SK-N-MC (cell line): Measurements from ENCODE around the gene GALNT13.

Experiments used
- DNase-seq: peaks from one replicate; pipeline ENCODE4 v3.0.0-alpha.2; 2011; ENCODE audit warnings: low read depth, low spot score
- H3K27ac ChIP-seq: fragments of 200-600 bp; sonication (generic); 2 replicates; pipeline ENCODE4 v1.5.1; 2016; ENCODE audit warnings: mixed run types
- H3K36me3 ChIP-seq: fragments of 200-600 bp; sonication (generic); 2 replicates; pipeline ENCODE4 v1.6.1; 2017; ENCODE audit warnings: antibody characterized with exemption, low read length, mixed read lengths; ENCODE audit not compliant: insufficient read depth
- H3K4me3 ChIP-seq: fragments of 200-600 bp; sonication (generic); 2 replicates; pipeline ENCODE4 v1.5.1; 2016
- H3K9ac ChIP-seq: fragments of 200-600 bp; sonication (generic); 2 replicates; pipeline ENCODE4 v1.8.0; 2017; ENCODE audit warnings: mixed run types, mixed read lengths; ENCODE audit not compliant: insufficient read length
- H3K9me3 ChIP-seq: fragments of 200-600 bp; sonication (generic); 2 replicates; pipeline ENCODE4 v1.6.1; 2017; ENCODE audit warnings: low read depth, mild to moderate bottlenecking, antibody characterized with exemption, low read length, moderate library complexity, mixed read lengths
- EZH2 ChIP-seq: fragments of 200-600 bp; sonication (generic); IDR thresholded peaks from one replicate; pipeline ENCODE4 v1.6.1; 2017; ENCODE audit warnings: antibody characterized with exemption
- FOXP2 ChIP-seq: optimal IDR thresholded peaks from 2 replicates; pipeline ENCODE3; 2011; ENCODE audit warnings: mild to moderate bottlenecking, moderate library complexity; ENCODE audit not compliant: insufficient read depth; ENCODE audit errors: extremely low read length, control extremely low read depth
- POLR2AphosphoS5 ChIP-seq: IDR thresholded peaks from 2 replicates; pipeline ENCODE4 v1.6.1; 2012; ENCODE audit warnings: mild to moderate bottlenecking, low read depth, low read length, borderline replicate concordance

The GALNT13 gene

GRCh38 chr2:153873052-153874048 lies 1.6 kb downstream of the GALNT13 start:
- Histone ChIP-seq H3K36me3 (no peaks in the 10 kb centered on the region), H3K9me3 (no peaks in the 10 kb centered on the region), H3K27ac (no peak overlapping the region), H3K4me3 (no peak overlapping the region), H3K9ac (no peak overlapping the region)
- no peak for TF ChIP-seq EZH2
- no peak for TF ChIP-seq FOXP2
- no peak for TF ChIP-seq POLR2AphosphoS5
- no peak for DNase-seq

DNA sequence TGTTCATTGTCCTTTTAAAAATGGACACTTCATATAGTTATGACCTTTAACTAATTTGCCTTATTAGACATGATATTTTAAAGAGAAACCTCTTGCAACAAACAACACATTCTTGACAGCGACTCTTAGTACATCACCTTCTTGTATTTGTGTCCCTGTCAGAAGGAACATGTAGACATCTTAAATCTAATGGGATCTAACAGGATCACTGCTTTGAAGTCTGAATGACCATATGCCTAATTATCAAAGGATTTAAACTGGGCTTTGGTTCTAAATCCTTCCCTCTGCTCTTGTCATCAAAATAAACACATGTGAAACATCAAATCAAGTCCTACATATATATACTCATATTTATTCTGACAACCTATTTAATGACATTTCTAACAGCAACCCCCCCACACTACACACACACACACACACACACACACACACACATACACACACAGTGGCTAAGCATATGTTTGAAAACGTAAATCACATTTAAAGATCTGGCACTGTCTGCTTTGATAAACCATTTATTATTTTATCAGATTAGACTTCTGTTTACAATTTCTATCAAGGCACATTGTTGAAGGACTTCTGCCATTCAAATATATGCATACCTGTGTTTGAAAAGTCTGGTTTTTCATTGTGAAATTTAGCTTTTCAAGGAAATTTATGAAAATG lies 4.2 kb downstream of the GALNT13 start:
- H3K36me3 ChIP-seq, result no peaks in the 10 kb centered on the region
- H3K9ac ChIP-seq, result no peak overlapping the region
- no peaks in the 10 kb centered on the region for H3K9me3 ChIP-seq
- TF ChIP-seq POLR2AphosphoS5 (no peak), FOXP2 (no peak), EZH2 (no peak)
- H3K27ac ChIP-seq, result no peak overlapping the region
- no peak for DNase-seq
- H3K4me3 ChIP-seq, result no peak overlapping the region

- Histone ChIP-seq H3K36me3 (no peaks in the 10 kb centered on the region), H3K9ac (no peak overlapping the region), H3K4me3 (no peak overlapping the region), H3K9me3 (no peaks in the 10 kb centered on the region), H3K27ac (no peak overlapping the region)
- no peak for TF ChIP-seq EZH2
- TF ChIP-seq FOXP2, result no peak
- no peak for TF ChIP-seq POLR2AphosphoS5
- no peak for DNase-seq
Observed at GRCh38 chr2:153880926-153881325, 9.2 kb downstream of the GALNT13 start.

- no peak overlapping the region for H3K4me3 ChIP-seq
- TF ChIP-seq EZH2 (no peak), FOXP2 (no peak), POLR2AphosphoS5 (no peak)
- DNase-seq, result no peak
Observed at GRCh38 chr2:153886833-153887232, 15.1 kb downstream of the GALNT13 start.

GRCh38 chr2:153890576-153890975 lies 18.9 kb downstream of the GALNT13 start:
- no peak overlapping the region for H3K27ac ChIP-seq
- H3K9me3 ChIP-seq, result no peaks in the 10 kb centered on the region
- H3K9ac ChIP-seq, result no peak overlapping the region
- TF ChIP-seq POLR2AphosphoS5 (no peak), EZH2 (no peak), FOXP2 (no peak)
- H3K36me3 ChIP-seq, result no peaks in the 10 kb centered on the region
- DNase-seq, result no peak
- no peak overlapping the region for H3K4me3 ChIP-seq

More at GRCh38 chr2:153886833-153887232, 15.1 kb downstream of the GALNT13 start:
- Histone ChIP-seq H3K9ac (no peak overlapping the region), H3K27ac (no peak overlapping the region), H3K36me3 (no peaks in the 10 kb centered on the region), H3K9me3 (no peaks in the 10 kb centered on the region)

GRCh38 chr2:153891051-153891450 lies 19.3 kb downstream of the GALNT13 start:
- Histone ChIP-seq H3K9me3 (no peaks in the 10 kb centered on the region), H3K9ac (no peak overlapping the region), H3K27ac (no peak overlapping the region), H3K4me3 (no peak overlapping the region), H3K36me3 (no peaks in the 10 kb centered on the region)
- no peak for DNase-seq
- TF ChIP-seq EZH2, result no peak
- no peak for TF ChIP-seq POLR2AphosphoS5
- TF ChIP-seq FOXP2, result no peak

GRCh38 chr2:153912798-153913396 lies 41.2 kb downstream of the GALNT13 start:
- TF ChIP-seq FOXP2 (no peak), POLR2AphosphoS5 (no peak), EZH2 (no peak)
- Histone ChIP-seq H3K9ac (no peak overlapping the region), H3K4me3 (no peak overlapping the region), H3K36me3 (no peaks in the 10 kb centered on the region), H3K27ac (no peak overlapping the region), H3K9me3 (no peaks in the 10 kb centered on the region)
- DNase-seq, result no peak

DNA sequence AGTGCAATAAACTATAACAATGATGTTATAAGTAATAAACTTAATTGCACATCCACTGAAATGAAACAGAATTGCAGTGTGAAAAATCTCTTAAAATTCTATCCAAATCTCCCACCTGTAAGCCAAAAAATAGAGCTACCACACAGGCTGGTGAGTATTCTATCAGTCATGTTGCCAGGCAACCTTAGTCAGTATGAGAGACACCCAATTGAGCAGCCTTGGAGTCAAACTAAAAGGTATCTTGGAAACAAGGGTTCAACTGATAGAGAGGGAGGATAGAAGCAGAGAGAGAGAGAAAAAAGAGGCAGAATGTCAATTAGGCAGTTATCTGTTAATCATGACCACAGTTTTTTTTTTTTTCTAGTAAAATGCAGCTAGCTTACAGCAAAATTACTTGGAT lies 45.8 kb downstream of the GALNT13 start:
- Histone ChIP-seq H3K36me3 (no peaks in the 10 kb centered on the region), H3K9me3 (no peaks in the 10 kb centered on the region), H3K4me3 (no peak overlapping the region), H3K9ac (no peak overlapping the region), H3K27ac (no peak overlapping the region)
- TF ChIP-seq FOXP2 (no peak), EZH2 (no peak), POLR2AphosphoS5 (no peak)
- DNase-seq, result no peak
